Measurements from ENCODE around the gene KDM2A.

KDM2A gene

DNA sequence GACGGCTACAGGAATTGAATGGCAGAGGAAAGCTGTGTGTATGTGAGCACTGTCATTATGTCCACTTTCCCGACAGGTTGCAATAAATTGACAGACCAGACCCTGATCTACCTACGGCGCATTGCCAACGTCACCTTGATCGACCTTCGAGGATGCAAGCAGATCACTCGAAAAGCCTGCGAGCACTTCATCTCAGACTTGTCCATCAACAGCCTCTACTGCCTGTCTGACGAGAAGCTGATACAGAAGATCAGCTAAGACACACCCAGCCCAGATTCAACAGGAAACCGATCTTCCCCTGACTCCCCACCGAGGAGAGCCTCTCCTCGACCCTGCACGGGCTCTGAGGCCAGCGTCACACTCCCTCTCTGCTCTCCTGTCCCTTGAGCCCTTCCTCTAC lies 135.7 kb downstream of the KDM2A start:
- H3K36me3 ChIP-seq (ENCODE audit: insufficient read depth, low read length) = peaks cover 75% of the 10 kb centered on the region; the same call in 1 of the 2 replicates
- peaks cover 6% of the 10 kb centered on the region; the same call in 1 of the 2 replicates for H3K79me2 ChIP-seq (ENCODE audit: insufficient read depth, low read length)
- H3K4me3 ChIP-seq (ENCODE audit: low read length, poor library complexity, severe bottlenecking) = no peak overlapping the region
- no peaks in the 10 kb centered on the region for H3K27me3 ChIP-seq (ENCODE audit: insufficient read depth, low read length, poor library complexity, severe bottlenecking)
- H3F3A ChIP-seq (ENCODE audit: low read depth) = peaks cover 14% of the 10 kb centered on the region; the same call in 1 of the 2 replicates
- no peaks in the 10 kb centered on the region for H3K9me3 ChIP-seq (ENCODE audit: insufficient read depth, low read depth, low read length)
- peaks cover 11% of the 10 kb centered on the region for H3K4me1 ChIP-seq (ENCODE audit: insufficient read depth, low read length, poor library complexity, severe bottlenecking)
- H3K4me2 ChIP-seq (ENCODE audit: low read depth, low read length, poor library complexity, severe bottlenecking) = no peak overlapping the region
- H2AFZ ChIP-seq (ENCODE audit: low read length) = no peak overlapping the region
- H4K20me1 ChIP-seq (ENCODE audit: insufficient read depth, low read length, poor library complexity, severe bottlenecking) = peaks cover 16% of the 10 kb centered on the region
- H3K9ac ChIP-seq (ENCODE audit: low read depth, low read length, poor library complexity, severe bottlenecking) = no peak overlapping the region
- TF ChIP-seq, protein P1, sequence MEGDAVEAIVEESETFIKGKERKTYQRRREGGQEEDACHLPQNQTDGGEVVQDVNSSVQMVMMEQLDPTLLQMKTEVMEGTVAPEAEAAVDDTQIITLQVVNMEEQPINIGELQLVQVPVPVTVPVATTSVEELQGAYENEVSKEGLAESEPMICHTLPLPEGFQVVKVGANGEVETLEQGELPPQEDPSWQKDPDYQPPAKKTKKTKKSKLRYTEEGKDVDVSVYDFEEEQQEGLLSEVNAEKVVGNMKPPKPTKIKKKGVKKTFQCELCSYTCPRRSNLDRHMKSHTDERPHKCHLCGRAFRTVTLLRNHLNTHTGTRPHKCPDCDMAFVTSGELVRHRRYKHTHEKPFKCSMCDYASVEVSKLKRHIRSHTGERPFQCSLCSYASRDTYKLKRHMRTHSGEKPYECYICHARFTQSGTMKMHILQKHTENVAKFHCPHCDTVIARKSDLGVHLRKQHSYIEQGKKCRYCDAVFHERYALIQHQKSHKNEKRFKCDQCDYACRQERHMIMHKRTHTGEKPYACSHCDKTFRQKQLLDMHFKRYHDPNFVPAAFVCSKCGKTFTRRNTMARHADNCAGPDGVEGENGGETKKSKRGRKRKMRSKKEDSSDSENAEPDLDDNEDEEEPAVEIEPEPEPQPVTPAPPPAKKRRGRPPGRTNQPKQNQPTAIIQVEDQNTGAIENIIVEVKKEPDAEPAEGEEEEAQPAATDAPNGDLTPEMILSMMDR (conservative IDR thresholded peaks at IDR 0.05; ENCODE audit: low read length) = no peak
- no peak for TF ChIP-seq EZH2phosphoT487 (IDR thresholded peaks at IDR 0.05; ENCODE audit: borderline replicate concordance)
- H3K9me2 ChIP-seq (replicated peaks; ENCODE audit: low read depth, low read length) = no peaks in the 10 kb centered on the region

GRCh38 chr11:67255353-67255752 lies 136.3 kb downstream of the KDM2A start:
- H3K9ac ChIP-seq (ENCODE audit: low read depth, low read length, poor library complexity, severe bottlenecking) = no peak overlapping the region
- peaks cover 11% of the 10 kb centered on the region for H3K4me1 ChIP-seq (ENCODE audit: insufficient read depth, low read length, poor library complexity, severe bottlenecking)
- H3K9me3 ChIP-seq (ENCODE audit: insufficient read depth, low read depth, low read length) = no peaks in the 10 kb centered on the region
- no peaks in the 10 kb centered on the region for H3K27me3 ChIP-seq (ENCODE audit: insufficient read depth, low read length, poor library complexity, severe bottlenecking)
- H2AFZ ChIP-seq (ENCODE audit: low read length) = no peak overlapping the region
- H3K79me2 ChIP-seq (ENCODE audit: insufficient read depth, low read length) = peaks cover 2% of the 10 kb centered on the region; the same call in 1 of the 2 replicates
- H3K36me3 ChIP-seq (ENCODE audit: insufficient read depth, low read length) = peaks cover 69% of the 10 kb centered on the region; the same call in 1 of the 2 replicates
- H4K20me1 ChIP-seq (ENCODE audit: insufficient read depth, low read length, poor library complexity, severe bottlenecking) = peaks cover 16% of the 10 kb centered on the region
- H3F3A ChIP-seq (ENCODE audit: low read depth) = peaks cover 14% of the 10 kb centered on the region; the same call in 1 of the 2 replicates
- H3K9me2 ChIP-seq (replicated peaks; ENCODE audit: low read depth, low read length) = no peaks in the 10 kb centered on the region
- no peak overlapping the region for H3K4me2 ChIP-seq (ENCODE audit: low read depth, low read length, poor library complexity, severe bottlenecking)
- no peak overlapping the region for H3K4me3 ChIP-seq (ENCODE audit: low read length, poor library complexity, severe bottlenecking)
- no peak for TF ChIP-seq EZH2phosphoT487 (IDR thresholded peaks at IDR 0.05; ENCODE audit: borderline replicate concordance)
- TF ChIP-seq, protein P1 (conservative IDR thresholded peaks at IDR 0.05; ENCODE audit: low read length) = no peak

DNA sequence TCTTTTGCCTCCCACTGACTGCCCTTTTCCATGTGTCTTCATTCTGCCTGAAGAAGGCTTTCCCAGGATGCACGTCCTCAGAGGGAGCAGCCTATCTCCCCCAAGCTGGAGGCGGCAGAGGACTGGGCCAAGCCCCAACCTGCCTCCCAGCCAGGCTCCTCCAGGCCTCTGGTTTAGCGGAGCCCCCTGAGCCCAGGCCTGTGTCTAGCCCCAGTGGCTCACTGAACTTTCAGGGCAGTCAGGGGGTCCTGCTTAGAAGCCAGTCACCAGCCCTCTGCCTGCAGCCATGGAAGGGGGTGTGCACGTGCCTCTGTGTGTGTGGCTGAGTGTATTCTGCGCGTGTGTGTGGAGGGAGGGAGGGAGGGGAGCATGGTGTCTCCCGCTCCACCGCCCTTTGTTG lies 136.8 kb downstream of the KDM2A start:
- no peaks in the 10 kb centered on the region for H3K27me3 ChIP-seq (ENCODE audit: insufficient read depth, low read length, poor library complexity, severe bottlenecking)
- H3K9me2 ChIP-seq (replicated peaks; ENCODE audit: low read depth, low read length) = no peaks in the 10 kb centered on the region
- H3K4me3 ChIP-seq (ENCODE audit: low read length, poor library complexity, severe bottlenecking) = no peak overlapping the region
- H3K79me2 ChIP-seq (ENCODE audit: insufficient read depth, low read length) = no peaks in the 10 kb centered on the region
- H3K4me1 ChIP-seq (ENCODE audit: insufficient read depth, low read length, poor library complexity, severe bottlenecking) = peaks cover 11% of the 10 kb centered on the region
- peaks cover 64% of the 10 kb centered on the region; the same call in 1 of the 2 replicates for H3K36me3 ChIP-seq (ENCODE audit: insufficient read depth, low read length)
- H3F3A ChIP-seq (ENCODE audit: low read depth) = peaks cover 14% of the 10 kb centered on the region; the same call in 1 of the 2 replicates
- TF ChIP-seq EZH2phosphoT487 (IDR thresholded peaks at IDR 0.05; ENCODE audit: borderline replicate concordance) = no peak
- TF ChIP-seq, protein P1 (conservative IDR thresholded peaks at IDR 0.05; ENCODE audit: low read length) = no peak
- H3K9ac ChIP-seq (ENCODE audit: low read depth, low read length, poor library complexity, severe bottlenecking) = no peak overlapping the region
- H3K9me3 ChIP-seq (ENCODE audit: insufficient read depth, low read depth, low read length) = no peaks in the 10 kb centered on the region
- peaks cover 16% of the 10 kb centered on the region for H4K20me1 ChIP-seq (ENCODE audit: insufficient read depth, low read length, poor library complexity, severe bottlenecking)
- no peak overlapping the region for H2AFZ ChIP-seq (ENCODE audit: low read length)
- H3K4me2 ChIP-seq (ENCODE audit: low read depth, low read length, poor library complexity, severe bottlenecking) = no peak overlapping the region
